GM19099 (cell line): ENCODE measurements around the gene PLCB2.

ENCODE experiments used
- POLR2A ChIP-seq: IDR thresholded peaks from 3 replicates; pipeline ENCODE4 v1.6.1; 2011; ENCODE audit warnings: low read depth; ENCODE audit not compliant: insufficient read length; ENCODE audit errors: extremely low read depth

The PLCB2 gene, protein sequence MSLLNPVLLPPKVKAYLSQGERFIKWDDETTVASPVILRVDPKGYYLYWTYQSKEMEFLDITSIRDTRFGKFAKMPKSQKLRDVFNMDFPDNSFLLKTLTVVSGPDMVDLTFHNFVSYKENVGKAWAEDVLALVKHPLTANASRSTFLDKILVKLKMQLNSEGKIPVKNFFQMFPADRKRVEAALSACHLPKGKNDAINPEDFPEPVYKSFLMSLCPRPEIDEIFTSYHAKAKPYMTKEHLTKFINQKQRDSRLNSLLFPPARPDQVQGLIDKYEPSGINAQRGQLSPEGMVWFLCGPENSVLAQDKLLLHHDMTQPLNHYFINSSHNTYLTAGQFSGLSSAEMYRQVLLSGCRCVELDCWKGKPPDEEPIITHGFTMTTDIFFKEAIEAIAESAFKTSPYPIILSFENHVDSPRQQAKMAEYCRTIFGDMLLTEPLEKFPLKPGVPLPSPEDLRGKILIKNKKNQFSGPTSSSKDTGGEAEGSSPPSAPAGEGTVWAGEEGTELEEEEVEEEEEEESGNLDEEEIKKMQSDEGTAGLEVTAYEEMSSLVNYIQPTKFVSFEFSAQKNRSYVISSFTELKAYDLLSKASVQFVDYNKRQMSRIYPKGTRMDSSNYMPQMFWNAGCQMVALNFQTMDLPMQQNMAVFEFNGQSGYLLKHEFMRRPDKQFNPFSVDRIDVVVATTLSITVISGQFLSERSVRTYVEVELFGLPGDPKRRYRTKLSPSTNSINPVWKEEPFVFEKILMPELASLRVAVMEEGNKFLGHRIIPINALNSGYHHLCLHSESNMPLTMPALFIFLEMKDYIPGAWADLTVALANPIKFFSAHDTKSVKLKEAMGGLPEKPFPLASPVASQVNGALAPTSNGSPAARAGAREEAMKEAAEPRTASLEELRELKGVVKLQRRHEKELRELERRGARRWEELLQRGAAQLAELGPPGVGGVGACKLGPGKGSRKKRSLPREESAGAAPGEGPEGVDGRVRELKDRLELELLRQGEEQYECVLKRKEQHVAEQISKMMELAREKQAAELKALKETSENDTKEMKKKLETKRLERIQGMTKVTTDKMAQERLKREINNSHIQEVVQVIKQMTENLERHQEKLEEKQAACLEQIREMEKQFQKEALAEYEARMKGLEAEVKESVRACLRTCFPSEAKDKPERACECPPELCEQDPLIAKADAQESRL

DNA sequence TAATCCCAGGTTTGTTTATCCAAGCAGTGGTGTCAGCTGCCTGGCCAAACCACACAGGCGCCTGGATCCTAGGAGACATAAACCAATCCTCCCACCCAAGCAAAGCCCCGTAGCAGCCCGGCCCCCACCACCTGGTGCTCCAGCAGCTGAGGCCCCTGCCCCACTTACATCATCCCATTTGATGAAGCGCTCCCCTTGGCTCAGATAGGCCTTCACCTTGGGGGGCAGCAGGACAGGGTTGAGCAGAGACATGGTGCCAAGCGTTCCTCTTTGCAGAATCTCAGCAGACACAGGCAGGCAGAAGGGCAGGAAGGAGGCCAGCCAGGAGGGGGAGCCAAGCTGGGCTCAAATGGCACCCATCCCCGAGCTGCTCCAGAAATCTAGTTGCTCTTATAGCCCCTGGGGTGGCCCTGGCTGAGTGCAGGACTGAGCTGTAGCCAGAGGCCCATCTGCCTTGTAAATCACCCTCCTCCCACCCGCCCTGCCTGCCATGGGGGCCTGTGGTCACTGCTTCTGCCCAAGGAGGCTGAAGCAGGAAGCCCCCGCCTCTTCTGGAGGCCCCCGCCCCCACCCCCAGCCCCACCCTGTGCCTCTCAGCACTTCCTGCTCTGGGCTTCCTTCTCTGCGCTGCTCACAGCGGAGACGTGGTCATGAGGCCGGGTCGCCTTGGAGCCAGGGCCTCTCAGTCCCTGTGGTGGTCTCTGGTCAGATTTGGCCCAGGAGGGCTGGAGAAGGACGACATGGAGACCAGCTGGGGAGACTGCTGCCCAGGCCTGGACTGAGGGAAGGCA is at the start of gene PLCB2:
PLCB2 (minus strand) TSS at position 515 of the 791 bp plus-strand sequence; CDS start at position 252, 263 bp downstream.
- peak; percentile 70 for TF ChIP-seq POLR2A

DNA sequence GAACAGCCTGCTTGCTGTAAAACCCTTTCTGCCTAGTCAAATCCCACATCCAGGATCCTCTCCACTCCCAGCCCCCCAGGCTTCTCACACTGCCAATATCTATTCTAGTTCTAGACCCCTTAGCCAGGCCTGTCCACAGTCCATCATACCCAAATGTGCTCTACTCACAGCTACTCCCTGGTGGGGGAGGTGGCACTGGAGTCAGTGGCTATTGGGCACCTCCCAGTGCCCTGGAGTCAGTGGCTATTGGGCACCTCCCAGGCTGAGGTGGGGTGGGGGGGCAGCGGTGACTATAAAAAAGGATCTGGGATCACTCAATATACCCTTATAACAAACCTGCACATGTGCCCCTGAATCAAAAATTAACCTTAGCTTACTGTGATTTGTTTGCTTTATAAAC is 49.5 kb upstream of the PLCB2 start:
- no peak for TF ChIP-seq POLR2A

DNA sequence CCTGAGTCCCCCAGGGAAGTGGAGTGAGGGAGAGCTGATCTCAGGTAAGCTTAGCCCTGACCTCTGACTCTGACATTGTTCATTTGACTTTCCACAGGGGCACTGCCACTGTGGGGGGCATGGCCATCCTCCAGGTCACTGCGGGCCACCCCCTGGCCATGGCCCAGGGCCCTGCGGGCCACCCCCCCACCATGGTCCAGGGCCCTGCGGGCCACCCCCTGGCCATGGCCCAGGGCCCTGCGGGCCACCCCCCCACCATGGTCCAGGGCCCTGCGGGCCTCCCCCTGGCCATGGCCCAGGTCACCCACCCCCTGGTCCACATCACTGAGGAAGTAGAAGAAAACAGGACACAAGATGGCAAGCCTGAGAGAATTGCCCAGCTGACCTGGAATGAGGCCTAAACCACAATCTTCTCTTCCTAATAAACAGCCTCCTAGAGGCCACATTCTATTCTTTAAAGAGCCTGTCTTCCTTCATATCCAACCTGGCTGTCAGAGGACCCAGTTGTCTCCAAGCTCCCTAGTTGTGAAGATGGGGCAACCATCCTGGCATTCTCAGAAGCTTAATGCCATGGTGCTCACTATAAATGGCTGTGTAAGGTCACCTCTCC is 48.3 kb upstream of the PLCB2 start:
- TF ChIP-seq POLR2A, result no peak

DNA sequence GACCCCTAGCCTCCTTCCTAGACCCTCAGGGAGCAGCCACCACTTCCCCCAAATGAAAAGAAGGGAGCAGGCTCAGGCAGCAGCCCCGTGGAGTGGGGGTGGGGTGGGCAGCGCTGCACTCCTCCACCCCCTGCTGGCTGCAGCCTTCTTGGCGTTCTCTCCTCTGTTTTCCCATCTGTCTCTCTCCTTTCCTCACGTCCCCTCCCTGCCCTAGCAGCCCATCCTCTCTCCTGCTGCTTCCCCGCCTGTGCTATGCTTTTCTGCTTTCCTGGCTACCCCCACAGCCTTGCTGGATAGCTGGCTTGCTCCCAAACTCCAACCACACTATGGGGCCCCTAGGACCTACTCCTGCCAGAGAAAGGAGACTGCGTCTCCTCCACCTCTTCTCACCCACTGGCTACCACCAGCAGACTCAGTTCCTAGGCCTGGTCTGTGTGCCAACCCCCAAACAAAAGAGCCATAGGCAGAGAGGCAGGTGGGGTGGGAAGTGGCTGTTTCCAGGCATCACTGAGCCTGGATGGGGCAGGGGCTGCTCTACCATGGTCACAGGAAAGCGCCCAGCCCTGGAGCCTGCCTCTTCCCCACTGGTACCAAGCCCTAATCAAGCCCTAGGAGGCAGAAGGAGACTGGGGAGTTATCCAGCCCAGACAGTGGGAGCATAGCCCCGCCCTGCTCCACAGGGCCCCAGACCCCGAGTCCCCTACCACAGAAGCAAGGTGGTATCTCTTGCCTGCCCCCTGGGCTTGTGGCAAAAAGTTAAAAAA is 46.9 kb upstream of the PLCB2 start:
- no peak for TF ChIP-seq POLR2A

DNA sequence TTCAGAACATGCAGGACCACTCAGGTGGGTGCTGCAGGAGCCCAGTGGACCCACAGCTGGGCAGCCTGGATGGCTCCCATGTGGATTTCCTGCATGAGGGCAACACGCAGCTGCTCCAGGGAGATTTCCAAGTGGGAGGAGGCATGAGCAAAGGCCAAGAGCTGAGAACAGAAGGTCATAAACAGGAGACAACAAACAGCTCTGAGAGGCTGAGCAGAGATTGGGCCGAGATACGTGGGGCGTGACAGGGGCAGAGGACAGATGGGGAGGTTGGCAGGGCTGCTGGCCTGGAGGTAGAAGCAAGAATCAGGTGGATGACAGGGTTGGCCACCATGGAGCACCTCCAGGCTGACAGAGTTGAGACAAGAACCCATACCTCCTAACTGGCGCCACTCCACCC is 46.0 kb upstream of the PLCB2 start:
- no peak for TF ChIP-seq POLR2A

DNA sequence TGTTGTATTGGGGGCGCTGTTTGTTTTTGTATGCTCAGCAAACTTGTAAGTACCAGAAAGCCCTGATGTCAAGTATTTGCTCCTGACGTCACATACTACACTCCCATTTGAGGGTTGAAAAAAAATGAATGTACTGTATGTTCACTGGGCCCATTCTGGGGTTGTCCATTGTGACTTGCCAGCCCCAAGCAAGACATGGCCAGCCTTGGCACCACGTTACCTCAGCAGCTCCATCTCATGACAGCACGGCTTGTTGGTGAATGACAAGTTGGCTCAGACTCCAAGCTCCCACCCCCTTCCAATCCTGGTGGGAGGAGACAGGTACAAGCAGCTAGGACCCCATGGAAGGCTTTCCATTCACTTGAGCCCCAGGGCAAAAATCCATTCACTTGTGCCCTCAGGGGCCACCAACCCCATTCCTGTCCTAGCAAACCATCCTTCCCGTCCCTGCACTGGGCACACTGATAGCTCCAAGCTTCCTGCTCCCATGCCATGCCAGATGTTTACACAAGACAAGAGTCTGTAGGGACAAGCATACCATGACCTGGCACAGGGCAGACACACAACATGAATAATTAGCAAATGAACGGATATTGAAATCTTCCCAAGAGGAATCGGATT is 44.7 kb upstream of the PLCB2 start:
- TF ChIP-seq POLR2A, result no peak

DNA sequence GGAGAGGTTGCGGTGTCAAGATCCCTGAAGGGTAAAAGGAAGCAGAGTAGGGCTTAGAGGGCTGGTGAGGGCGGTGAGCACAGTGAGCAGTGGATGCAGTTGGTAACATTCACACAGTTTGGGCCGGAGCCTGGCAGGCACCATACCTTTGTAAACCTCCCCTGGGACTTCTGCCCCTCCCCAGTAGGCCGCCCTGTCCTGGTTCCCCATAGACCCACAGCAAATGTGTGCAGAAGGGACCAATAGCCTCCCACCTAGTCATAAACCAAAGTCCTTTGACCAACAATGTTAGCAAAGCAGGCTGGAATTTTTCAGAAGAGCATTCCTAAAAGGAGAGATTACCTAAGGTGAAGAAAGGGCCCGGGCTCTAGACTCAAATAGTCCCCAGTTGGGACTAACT is 41.4 kb upstream of the PLCB2 start:
- TF ChIP-seq POLR2A, result no peak

DNA sequence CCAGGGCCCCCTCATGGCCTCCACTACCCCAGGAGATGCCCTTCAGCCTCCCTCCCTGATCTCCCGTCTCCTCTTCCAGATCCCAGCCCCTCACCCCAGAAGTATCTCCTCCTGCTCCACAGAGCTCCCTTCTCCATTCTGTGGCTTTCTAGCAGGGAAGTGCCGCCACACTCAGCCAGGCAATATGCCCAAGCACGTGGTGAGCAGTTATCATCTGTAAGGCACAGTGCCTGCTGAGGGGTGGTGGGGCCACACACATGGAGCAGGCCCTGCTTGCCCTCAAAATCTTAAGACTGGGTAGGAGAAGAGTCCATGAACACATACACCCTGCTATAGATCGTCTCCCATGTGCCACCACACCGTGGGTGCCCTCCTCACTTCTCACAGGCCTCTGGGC is 40.7 kb upstream of the PLCB2 start:
- no peak for TF ChIP-seq POLR2A

DNA sequence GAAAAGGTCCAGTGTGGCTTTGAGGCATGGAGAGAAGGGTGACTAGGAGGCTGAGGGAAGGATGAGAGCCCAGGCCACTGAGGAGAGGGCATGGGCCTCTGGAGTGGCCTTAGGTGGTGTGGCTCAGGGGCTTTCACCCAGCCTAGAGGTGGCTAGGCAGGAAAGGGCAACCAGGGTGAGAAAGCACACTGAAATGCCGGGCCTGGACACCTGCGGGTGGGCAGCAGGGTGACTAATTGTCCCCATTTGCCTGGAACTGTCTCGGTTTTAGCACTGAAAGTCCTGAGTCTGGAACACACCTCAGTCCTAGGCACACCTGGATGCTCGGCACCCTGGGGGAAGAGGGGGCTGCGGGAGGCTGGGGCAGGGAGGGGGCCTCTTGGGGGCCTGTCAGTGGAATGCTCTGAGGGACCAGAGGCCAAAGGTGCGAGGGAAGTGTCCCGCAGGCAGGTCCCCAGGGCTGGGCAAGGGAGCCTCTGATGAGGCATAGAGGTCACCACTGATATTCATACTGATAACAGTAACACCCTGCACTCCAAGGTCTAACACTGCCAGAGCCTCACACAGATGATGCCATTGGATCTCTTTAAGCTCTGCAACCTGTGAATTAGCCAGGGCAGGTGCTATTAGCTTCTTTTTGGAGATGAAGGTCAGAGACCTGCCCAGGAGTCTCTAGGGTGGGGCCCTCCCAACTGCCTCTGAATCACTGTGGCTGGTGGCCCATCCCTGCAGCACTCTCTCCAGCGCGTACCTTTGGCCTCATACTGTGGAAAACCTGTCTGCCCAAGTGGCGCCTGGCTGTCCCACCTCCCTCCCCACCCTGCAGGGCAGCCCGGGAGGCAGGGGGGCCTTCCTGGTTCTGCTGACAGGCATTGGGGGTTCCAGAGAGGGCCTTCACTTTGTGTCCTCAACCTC is 40.1 kb upstream of the PLCB2 start:
- no peak for TF ChIP-seq POLR2A

DNA sequence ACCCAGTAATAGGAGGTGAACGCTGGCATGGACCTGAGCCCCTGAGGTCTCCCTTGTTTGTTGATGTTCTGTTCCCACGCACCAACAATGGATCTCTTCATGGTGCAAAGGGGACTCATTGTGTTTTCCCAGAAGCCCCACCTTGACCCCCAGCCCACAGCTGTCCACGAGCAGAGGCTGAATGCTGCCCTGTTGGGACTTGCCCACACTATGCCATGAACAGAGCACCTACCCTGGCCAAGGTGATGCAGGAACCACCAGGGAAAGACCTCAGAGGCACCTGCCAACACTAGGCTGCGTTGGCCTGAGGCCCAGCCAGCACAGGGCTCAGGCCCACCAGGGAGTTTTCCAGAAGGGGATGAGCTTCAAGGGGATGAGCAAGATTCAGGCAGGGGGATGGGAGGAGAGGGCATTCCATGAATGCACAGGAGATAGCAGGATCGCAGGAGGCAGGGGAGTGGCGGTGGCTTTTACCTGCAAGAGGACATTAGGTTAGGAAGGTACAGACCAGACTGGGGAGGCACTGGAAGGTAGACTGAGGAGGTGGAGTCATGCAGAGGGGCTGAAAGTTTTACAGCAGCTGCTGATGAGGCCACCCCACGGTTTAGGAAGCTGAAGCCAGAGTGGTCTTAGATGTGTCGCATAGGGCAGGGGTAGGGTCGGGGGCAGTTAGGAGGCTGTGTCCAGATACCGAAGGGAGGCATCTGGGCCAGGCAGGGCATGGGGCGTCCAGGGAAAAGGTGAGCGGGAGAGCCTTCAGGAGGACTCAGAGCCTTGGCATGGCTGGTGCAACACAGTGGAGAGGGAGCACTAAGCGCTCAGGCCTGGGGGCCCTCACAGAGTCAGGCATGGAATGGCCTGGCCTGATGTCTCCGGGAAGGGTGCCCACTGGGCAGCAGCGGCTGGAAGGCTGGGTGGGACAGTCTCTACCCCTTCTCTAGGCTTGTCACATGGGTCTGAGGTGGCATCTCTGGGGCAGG is 39.1 kb upstream of the PLCB2 start:
- no peak for TF ChIP-seq POLR2A
